NK-92 (cell line): ENCODE results near the gene SMARCA1.
"Not testable (repeated sequence)": the region's sequence is repeated elsewhere in the genome, so short reads cannot be mapped to it uniquely, and the experiment has no call there.

Experiments used
- DNase-seq: peaks from one replicate; lab custom pipeline; 2025; ENCODE audit not compliant: unreplicated experiment; lab: John Stamatoyannopoulos, UW

SMARCA1 gene, protein sequence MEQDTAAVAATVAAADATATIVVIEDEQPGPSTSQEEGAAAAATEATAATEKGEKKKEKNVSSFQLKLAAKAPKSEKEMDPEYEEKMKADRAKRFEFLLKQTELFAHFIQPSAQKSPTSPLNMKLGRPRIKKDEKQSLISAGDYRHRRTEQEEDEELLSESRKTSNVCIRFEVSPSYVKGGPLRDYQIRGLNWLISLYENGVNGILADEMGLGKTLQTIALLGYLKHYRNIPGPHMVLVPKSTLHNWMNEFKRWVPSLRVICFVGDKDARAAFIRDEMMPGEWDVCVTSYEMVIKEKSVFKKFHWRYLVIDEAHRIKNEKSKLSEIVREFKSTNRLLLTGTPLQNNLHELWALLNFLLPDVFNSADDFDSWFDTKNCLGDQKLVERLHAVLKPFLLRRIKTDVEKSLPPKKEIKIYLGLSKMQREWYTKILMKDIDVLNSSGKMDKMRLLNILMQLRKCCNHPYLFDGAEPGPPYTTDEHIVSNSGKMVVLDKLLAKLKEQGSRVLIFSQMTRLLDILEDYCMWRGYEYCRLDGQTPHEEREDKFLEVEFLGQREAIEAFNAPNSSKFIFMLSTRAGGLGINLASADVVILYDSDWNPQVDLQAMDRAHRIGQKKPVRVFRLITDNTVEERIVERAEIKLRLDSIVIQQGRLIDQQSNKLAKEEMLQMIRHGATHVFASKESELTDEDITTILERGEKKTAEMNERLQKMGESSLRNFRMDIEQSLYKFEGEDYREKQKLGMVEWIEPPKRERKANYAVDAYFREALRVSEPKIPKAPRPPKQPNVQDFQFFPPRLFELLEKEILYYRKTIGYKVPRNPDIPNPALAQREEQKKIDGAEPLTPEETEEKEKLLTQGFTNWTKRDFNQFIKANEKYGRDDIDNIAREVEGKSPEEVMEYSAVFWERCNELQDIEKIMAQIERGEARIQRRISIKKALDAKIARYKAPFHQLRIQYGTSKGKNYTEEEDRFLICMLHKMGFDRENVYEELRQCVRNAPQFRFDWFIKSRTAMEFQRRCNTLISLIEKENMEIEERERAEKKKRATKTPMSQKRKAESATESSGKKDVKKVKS

DNA sequence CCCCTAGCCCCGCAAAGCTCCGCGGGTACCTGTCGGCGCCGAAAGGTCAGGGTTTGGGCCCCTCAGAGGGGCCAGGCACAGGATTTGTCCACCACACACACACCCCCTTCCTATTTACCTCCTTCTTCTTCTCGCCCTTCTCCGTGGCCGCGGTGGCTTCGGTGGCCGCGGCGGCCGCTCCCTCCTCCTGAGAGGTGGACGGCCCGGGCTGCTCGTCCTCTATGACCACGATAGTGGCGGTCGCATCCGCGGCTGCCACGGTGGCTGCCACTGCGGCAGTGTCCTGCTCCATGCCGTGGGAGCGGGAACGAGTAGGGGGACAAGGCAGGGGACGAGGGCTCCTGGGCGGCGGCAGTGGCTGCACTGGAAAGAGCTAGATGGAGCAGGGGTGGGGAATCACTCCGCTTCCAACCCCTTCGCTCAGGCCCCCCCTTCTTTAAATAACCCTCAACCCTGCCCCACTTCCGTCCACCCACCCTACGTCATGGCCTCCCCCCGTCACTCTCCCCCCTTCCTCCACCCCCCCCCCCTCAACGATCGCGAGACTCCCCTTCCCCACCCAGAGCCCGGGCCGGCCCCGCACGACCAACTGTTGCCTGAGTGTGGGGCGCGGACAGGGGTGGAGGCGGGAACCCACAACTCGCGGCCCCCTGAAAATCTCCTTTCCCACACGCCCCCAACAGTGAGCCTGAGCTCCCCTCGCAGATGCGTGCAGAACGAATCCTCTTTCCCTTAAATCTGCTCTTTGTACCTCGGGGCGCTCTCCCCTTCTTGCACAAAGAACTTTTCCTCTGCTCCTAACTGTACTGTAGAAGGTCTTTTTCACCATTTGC lies at the start of gene SMARCA1:
Gene SMARCA1, minus strand, starts transcription at position 412 of the 833 bp plus-strand sequence. Its CDS starts 120 bp downstream, at position 292.
- no peak for DNase-seq

DNA sequence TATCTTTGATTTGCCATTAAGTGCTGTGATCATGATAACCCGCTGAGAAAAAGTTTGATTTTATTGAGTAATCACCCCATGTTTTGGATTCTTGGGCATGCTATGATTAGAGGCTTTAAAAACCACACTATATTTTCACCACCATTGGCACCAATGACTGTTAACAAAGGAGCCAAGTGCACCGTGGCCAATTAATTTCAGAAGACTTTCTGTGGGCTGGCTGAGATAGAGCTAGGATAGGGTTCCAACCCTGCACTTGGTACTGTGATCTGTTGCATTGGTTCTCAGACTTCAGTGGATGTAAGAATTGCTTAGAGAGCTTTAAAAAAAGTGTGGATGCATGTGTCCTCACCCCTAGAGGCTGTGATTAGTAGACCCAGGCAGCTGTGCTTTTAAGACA lies 49.1 kb upstream of the SMARCA1 start:
- no peak for DNase-seq

DNA sequence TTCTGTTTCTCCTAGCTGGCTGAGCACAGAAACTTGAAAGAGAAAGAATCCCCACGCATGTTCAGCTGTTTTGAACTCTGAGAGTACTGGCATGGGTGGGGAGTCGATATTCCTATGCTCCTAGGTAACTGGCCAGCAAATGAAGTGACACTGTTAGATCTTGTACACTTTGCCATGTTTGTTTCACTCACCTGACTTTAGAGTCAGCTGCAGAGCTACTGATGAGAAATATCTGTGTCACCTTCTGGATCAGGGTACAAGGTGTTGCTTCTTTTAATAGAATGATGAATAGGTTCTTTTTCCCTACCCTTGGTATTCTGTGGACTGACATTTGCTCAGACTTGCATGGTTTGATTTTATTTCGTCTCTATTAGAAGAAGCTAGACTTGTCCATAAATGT lies 45.1 kb upstream of the SMARCA1 start:
- DNase-seq, result no peak

DNA sequence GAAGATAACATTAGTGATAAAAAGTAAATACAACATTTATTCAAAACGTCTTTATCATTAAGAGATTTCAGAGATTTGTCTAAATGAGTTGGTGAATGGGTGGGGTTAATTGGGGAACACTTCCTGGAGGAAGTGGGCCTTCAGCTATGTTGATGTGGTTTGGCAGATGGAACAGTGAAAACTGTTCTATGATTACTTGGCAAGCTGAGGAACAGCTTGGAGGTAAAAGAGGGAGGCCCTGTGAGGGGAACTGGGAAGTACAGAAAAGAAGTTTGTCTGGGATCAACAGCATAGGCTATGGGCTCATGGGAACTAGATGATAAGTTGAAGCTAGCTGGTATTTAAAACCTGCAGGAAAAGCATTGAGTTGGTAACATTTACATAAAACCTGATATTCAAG lies 42.8 kb upstream of the SMARCA1 start:
- no peak for DNase-seq

DNA sequence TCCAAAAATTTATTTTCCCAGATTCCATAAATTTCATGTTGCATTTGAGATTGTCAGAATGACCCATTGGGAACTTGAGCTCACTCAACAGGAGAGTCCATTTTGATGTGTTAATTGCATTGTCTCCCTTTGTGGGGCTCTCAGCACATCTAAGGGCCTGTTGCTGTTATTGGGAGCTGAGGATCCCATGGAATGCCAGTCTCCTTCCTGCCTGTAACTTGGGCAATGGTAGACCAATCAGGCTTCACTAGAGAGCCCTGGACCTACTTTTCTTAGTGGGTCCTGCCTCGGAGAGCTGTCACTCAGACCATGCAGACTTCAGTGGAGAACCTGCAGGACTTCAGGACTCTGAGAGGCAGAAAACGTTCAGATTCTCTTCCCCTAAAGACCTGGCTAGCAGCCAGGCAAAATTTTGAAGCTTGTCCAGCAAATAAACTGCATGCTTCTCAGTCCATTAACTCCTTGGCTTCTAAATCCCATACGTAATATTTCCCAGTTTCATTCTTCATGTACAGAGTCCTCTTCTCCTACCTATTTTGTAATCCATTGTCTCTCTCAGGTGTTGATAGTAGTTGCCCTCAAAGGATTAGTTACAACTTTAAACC lies 41.9 kb upstream of the SMARCA1 start:
- DNase-seq, result no peak

DNA sequence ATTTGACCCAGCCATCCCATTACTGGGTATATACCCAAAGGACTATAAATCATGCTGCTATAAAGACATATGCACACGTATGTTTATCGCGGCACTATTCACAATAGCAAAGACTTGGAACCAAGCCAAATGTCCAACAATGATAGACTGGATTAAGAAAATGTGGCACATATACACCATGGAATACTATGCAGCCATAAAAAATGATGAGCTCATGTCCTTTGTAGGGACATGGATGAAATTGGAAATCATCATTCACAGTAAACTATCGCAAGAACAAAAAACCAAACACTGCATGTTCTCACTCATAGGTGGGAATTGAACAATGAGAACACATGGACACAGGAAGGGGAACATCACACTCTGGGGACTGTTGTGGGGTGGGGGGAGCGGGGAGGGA lies 41.1 kb upstream of the SMARCA1 start:
- DNase-seq, result not testable (repeated sequence)

DNA sequence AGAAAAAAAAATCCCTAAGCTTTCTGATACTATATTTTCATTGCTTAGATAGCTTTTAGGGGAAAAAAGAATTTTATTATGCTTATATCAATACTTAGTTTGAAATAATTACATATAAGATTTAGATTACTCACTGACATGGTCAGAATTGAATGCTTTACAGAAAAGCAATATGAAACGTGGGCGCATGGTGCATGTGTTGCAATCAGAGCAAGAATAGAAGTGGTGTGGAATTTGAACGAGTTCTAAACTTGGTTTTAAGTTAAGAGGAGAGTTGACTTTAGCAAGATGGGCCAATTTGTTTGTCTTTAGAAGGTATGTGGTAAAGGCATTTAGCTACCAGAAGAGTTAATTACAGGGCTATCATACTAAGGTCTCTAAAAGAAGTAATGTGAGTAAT lies 38.2 kb upstream of the SMARCA1 start:
- DNase-seq, result no peak

DNA sequence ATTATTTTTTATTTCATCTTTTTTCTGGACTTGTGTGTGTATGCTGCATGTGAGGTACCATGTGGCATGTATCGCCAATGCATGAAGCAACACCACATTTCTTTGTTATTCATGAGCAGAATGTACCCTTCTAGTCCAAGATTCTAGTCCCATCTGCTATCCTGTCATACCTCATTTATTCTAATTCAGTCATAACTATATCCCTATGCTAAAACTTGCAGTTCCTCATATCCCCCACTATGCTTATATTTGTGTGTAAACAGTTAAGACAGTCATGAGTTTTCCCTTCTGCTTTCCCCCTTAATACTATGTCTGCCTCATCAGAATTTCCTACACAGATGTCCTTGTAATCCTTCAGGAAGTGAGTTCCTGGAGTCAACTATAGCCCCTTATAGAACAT lies 36.5 kb upstream of the SMARCA1 start:
- no peak for DNase-seq

DNA sequence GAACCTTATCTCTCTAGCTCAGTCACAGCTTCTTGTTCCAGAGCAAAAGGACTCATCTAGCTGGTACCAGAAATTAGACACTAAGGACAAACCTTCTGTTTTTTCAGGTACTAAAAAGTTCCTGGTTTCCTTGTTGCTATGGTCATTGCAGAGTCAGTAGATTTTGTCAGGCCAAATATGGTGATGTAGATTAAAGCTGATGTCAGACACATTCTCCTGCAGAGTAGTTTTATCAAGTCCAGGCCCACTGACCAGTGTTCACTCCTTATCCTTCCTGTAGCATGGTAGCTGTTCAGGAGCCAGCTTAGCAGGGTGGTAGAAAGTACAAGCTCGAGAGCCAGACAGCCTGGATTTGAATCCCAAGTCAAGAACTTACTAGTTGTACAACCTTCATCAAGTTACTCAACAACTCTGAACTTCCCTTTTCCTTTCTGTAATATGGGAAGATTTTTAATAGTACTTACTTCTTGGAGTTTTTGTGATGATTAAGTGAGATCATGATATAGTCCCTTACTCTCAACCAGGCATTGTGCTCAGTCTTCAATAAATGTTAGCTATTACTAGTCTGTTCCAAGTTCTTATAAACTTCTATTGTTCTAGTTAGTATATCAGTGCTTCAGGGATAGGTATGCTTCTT lies 34.7 kb upstream of the SMARCA1 start:
- no peak for DNase-seq

DNA sequence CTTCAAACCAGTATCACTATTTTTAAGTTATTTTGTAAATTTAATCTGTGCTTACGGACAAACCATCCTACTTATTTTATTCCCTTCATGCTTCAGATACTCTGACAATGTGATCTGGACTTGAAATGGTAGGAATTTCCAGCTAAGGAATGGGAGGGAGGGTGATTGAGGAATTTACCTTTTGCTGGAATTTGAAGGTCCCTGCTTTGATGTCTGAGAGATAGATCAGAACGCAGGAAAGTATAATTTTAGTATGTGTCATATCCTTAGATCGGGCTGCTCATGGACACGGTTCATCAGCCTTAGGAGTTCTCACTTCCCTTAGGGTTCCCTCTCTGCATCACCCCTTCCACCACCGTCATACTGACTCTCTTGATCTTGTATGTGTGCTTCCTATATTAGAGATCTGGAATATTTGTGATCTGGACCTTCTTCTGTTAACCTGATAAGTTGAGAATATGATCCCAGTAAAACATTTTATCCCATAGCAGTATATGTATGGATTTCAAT lies 33.6 kb upstream of the SMARCA1 start:
- no peak for DNase-seq

DNA sequence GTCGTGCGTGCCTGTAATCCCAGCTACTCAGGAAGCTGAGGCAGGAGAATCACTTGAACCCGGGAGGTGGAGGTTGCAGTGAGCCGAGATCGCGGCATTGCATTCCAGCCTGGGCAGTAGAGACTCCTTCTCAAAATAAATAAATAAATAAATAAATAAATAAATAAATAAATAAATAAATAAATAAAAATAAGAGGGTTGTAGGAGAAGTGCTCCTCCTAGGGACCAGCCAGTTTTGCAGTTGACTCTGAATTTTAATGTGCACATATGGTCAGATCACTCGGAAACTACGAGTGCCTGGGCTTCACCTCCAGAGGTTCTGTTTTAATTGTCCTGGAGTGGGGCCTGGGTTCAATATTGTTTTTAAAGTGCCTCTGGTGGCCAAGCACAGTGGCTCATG lies 31.5 kb upstream of the SMARCA1 start:
- not testable (repeated sequence) for DNase-seq

DNA sequence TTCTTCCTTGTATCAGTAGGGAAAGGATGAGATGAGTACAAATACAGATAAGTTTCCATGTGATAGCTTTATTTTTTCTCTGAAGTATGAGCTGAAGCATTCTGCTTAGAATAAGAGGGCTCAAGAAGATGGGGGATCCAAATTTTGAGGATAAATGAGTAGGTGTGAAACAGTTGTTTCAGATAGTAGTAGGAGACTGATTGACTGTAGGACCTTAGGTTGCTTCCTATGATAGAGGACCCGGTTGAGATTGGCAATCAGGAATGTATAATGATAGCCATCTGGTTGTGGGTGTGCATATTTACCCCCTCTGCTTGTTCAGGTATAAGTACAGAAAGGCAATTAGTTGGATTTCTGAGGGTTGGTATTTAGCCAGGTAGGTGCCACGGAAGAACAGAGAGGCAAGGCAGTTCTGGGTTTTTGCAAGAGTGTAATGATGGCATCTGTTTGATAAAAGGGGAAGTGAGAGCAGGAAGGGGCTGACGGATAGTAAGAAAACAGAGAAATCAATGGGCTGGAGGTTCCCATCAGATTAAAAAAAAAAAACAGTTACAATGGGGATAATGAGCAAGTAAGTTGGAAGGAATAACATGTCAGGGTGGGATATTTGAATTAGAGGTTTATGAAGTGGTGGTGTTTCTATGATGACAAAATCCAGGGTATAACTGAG lies 30.5 kb upstream of the SMARCA1 start:
- no peak for DNase-seq

DNA sequence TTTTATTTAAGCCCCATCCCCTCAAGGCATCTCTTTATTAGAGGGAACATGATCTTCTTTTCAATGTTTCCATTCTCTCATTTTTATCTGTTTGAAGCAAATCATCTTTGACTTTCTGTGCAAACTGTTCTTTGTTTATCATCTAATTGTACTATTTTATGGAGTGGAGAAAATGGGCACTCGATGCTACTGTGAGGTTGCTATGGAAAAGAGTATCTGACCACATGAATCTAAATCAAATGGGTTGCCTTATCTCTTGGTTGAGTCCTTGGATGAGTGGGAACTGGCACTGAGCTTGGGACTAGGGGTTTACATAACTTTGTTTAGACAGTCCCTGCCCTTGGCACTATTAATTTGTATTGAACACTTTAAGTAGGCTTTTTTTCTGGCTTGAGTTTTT lies 25.8 kb upstream of the SMARCA1 start:
- DNase-seq, result no peak

DNA sequence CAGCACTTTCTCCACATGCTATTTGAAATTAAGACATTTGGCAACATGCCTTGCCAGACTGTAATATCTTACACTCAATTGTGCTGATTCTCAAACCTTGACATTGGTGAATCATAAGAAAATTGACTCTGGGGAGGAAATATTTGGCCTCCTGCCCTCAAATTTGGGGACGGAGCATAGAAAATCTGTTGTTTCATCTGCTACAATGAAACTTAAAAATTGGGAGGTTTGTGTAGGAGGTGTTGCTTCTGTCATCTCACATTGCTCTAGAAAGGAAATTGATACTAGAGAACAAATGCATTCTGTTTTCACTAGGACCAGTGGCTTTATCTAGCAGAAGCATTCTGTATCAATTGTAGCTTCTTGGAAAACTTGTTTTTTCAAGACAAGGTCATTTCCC lies 22.1 kb upstream of the SMARCA1 start:
- DNase-seq, result no peak

DNA sequence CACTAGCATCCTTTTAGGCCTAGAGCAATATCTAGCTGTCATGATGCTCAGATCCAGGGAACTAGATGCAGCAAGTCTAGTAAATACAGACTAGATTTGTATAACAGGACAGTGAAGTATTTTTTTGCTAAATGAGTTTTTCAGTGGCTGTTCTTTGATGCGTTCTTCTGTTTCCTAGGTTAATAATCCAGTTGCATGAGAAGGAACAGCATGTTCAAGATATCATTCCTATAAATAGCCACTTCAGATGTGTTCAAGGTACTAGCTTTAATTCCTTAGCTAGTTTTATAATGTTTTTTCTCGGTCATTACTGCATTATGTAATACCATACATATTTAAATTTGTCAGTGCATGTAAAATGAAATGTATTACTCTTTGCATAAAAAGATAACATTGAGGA lies 21.5 kb upstream of the SMARCA1 start:
- DNase-seq, result no peak

DNA sequence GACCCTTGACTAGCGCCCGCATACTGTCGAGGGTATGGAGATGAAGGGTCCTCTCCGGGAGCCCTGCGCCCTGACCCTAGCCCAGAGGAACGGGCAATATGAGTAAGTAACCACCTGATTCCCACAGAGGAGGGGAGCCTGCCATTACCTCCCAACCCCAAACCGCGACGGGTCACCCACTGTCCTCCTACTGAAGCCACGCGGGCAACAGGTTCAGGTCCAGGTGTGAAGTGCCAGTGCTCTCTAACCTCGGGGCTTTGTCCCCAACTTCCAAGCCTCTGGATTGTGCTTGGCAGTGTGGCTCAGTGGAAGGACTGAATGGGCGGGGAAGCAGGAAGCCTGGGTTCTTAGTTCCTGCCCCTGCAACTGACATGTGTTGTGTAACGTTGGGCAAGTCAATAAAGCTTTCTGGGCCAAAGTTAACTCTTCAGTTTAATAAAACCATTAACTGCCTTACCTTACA lies 17.5 kb upstream of the SMARCA1 start:
- no peak for DNase-seq

DNA sequence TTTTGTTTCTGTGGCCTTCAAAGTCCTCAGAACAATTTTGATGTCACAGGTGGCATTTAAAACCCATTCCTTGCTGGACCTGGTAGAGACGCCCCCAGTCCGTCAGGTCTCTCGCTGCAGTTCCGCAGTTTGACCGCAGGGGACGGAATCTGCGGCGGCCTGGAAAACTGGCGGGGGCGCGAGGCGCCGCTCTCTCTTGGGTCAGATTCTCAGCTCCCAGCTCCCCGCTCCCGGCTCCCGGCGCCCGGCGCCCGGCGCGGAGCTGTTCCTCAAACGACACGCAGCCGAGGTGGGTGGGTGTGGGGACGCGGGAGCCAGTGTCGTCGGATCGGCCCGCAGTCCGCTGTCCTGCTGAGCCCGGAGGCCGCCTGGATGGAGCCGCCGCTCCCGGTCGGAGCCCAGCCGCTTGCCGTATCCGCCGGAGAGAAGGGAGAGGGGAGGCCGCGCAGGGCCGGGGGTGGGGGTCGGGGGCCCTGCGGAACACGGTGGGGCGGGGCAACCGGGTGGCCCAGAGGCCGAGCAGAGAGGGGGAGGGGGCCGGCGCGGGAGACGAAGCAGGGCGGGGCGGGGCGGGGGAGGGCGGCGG lies 16.9 kb upstream of the SMARCA1 start, which contains the start of gene OCRL:
Gene OCRL, plus strand, starts transcription at position 192 of the 586 bp plus-strand sequence. Its CDS starts 181 bp downstream, at position 373.
- no peak for DNase-seq

DNA sequence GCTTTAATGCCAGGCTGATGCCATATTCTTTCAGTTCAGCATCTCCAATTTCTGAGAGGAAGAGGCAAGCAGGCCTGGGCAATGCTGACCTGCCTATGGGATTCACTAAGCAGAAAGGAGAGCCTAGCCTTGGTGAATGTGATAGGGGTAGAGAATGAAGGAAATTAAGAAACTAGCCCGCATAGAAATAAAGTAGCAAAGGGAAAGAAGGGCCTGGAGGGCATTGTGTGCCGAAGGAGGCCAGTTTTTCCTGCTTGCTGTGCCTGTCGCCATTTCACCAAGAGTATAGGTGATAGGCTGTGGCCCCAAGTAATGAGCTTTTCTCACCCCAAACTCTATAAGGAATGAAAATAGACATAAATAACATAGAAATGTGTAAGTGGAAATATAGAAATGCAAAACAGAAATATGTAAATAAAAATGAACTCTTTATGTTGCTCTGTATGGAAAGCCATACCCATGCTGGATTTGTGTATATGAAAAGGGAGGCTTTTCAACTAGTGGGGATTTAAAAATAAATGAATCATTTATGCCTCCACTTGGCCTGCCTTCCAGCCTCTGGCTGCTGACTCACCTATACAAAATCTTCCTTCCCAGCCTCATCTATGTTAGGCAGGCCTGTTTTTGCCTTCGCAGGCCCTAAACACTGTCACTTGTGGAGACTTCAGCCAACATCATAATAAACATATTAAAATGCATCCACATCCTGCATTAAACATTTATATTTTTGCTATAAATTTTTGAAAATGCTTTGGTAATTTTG lies 11.7 kb upstream of the SMARCA1 start:
- no peak for DNase-seq
